Ovary (tissue), 9 donors: Measurements from ENCODE around the gene COMMD4. TPM values are rescaled to one million over a fixed set of nuclear protein-coding genes. Genes with fewer than 3 reads are reported as not detected.

Source experiments
- DNase-seq, 5 donors: peaks; one replicate each; pipeline ENCODE4 v3.0.0-alpha.2; 2019 to 2020
- H3K27ac ChIP-seq, 2 donors: fragments of 200-600 bp; one replicate each; pipeline versions ENCODE4 v1.5.1 to v1.8.0; 2019 to 2022
- H3K27me3 ChIP-seq: fragments of 200-600 bp; one replicate; pipeline ENCODE4 v1.8.0; 2022
- H3K36me3 ChIP-seq: fragments of 200-600 bp; sonication (generic); one replicate; pipeline ENCODE4 v1.5.1; 2019
- H3K4me1 ChIP-seq: one replicate; pipeline ENCODE4 v1.8.1; 2013; ENCODE audit warnings: mild to moderate bottlenecking, moderate library complexity; ENCODE audit not compliant: insufficient read depth
- H3K4me3 ChIP-seq: fragments of 200-600 bp; sonication (generic); one replicate; pipeline ENCODE4 v1.5.1; 2017
- H3K9me3 ChIP-seq, 2 donors: fragments of 200-600 bp in 1 of 2; sonication (generic) in 1 of 2; one replicate each; pipeline versions ENCODE4 v1.5.1 to v1.8.1; 2013 to 2019; ENCODE audit warnings: mild to moderate bottlenecking in 1 of 2, moderate library complexity in 1 of 2
- CTCF ChIP-seq, 3 donors: fragments of 450-650 bp in 2 of 3; fragments of 200-600 bp in 1 of 3; IDR thresholded peaks; one replicate each; pipeline versions ENCODE4 v1.5.1 to v1.8.0; 2016 to 2022; ENCODE audit warnings: antibody characterized with exemption in 3 of 3, mild to moderate bottlenecking in 1 of 3
- EP300 ChIP-seq: sonication (generic); formaldehyde crosslinking; IDR thresholded peaks from one replicate; pipeline ENCODE4 v1.6.1; 2017; ENCODE audit warnings: antibody characterized with exemption
- POLR2A ChIP-seq: fragments of 450-650 bp; IDR thresholded peaks from one replicate; pipeline ENCODE4 v1.6.1; 2017; ENCODE audit warnings: antibody characterized with exemption, mild to moderate bottlenecking, moderate library complexity
- WGBS, 3 donors: extraction: QIAGEN DNeasy Blood & Tissue Kit in 1 of 3; methylation state at CpG; one replicate each; pipeline versions ENCODE4 v1.1.5 to v1.1.7; 2013 to 2017; 5-methylcytosine and 5-hydroxymethylcytosine counted together
- intact Hi-C, 4 donors: fragments of 100-400 bp; cut with DNase I; formaldehyde crosslinking; loops; one replicate each; pipeline versions ENCODE4 v1.11.0 to v1.15.1; 2022 to 2023
- polyA plus RNA-seq, 2 donors: library from polyadenylated mRNA; stranded (reverse); fragments of 200-250 nt in 1 of 2; fragments of 350-450 nt in 1 of 2; fragmentation: Illumina TruSeq in 1 of 2; extraction: RNeasy Lipid Tissue Mini Kit (QIAGEN cat#74804) in 1 of 2; gene quantifications; one replicate each; pipeline ENCODE4 v1.2.3, GENCODE V29; 2013 to 2014
- total RNA-seq, 7 donors: library from RNA; depleted of rRNA in 2 of 7; stranded (reverse); fragments of >200 nt in 2 of 7; fragmentation: NEBNext Ultra II Directional in 3 of 7; extraction: Animal tissue kit (Norgen Biotek cat#: 25700) in 3 of 7; gene quantifications; one replicate each; pipeline versions ENCODE4 v1.1.0 to v1.2.4, GENCODE V29; 2016 to 2023
- donor health status: DM: no; HTN: no; CAD: no; lungs with moderate emphysema.
- donor health status: DM: no; HTN: no; CAD: no.
- donor health status: Bipolar disorder and iron deficiency.
- donor health status: DM: yes; HTN: yes; CAD: no.
- donor health status: DM: no; HTN: no; CAD: no.
- donor health status: DM: yes; HTN: yes; CAD: no.

Gene COMMD4
- total and polyA plus RNA-seq, 9 donors, result 12.1 to 67.9 (median 42.0) TPM

GRCh38 chr15:75360856-75361255 lies 25.0 kb downstream of the COMMD4 start:
- Histone ChIP-seq H3K4me3 (no peak overlapping the region), H3K9me3 (no peaks in the 10 kb centered on the region), H3K36me3 (no peaks in the 10 kb centered on the region), H3K27ac (no peak overlapping the region), H3K27me3 (no peaks in the 10 kb centered on the region), H3K4me1 (no peaks in the 10 kb centered on the region)
- intact Hi-C loops, result loop anchor here in 2 of 4 donors (10.0 kb wide), 2 partner anchors 264 to 334 kb away; partner anchors contain the start of gene SNUPN (in 1 of the 2)
- TF ChIP-seq POLR2A, result no peak
- no peak for TF ChIP-seq CTCF (IDR thresholded peaks at IDR 0.05)
- TF ChIP-seq EP300, result no peak
- WGBS, 3 donors, result 81 to 88% (median 83%) methylated on average over 6 to 7 of the region's 7 CpGs
- DNase-seq, result no peak

- no peaks in the 10 kb centered on the region for H3K36me3 ChIP-seq
- no peak overlapping the region for H3K27ac ChIP-seq
- H3K9me3 ChIP-seq, result no peaks in the 10 kb centered on the region
- intact Hi-C loops, result loop anchor here in 2 of 4 donors (10.0 kb wide), 2 partner anchors 263 to 333 kb away; partner anchors contain the start of gene SNUPN (in 1 of the 2)
- no peaks in the 10 kb centered on the region for H3K27me3 ChIP-seq
- no peak overlapping the region for H3K4me3 ChIP-seq
- no peak for TF ChIP-seq CTCF (IDR thresholded peaks at IDR 0.05)
- no peak for TF ChIP-seq POLR2A
- TF ChIP-seq EP300, result no peak
- 88 to 89% (median 89%) methylated on average over 10 of the region's 10 CpGs for WGBS, 3 donors
- no peaks in the 10 kb centered on the region for H3K4me1 ChIP-seq
- no peak for DNase-seq
These were observed 25.6 kb downstream of the COMMD4 start for GRCh38 chr15:75361361-75361988.

GRCh38 chr15:75361989-75362641 lies 26.3 kb downstream of the COMMD4 start:
- WGBS, 3 donors, result 85 to 87% (median 87%) methylated on average over 13 of the region's 13 CpGs
- H3K27ac ChIP-seq, result no peak overlapping the region
- no peak for DNase-seq
- no peaks in the 10 kb centered on the region for H3K4me1 ChIP-seq
- TF ChIP-seq POLR2A, result no peak
- no peak for TF ChIP-seq EP300
- no peak for TF ChIP-seq CTCF (IDR thresholded peaks at IDR 0.05)
- H3K36me3 ChIP-seq, result no peaks in the 10 kb centered on the region
- H3K9me3 ChIP-seq, result no peaks in the 10 kb centered on the region
- intact Hi-C loops, result loop anchor here in 2 of 4 donors (10.0 kb wide), 2 partner anchors 263 to 333 kb away; partner anchors contain the start of gene SNUPN (in 1 of the 2)
- no peak overlapping the region for H3K4me3 ChIP-seq
- H3K27me3 ChIP-seq, result no peaks in the 10 kb centered on the region

- intact Hi-C loops, result loop anchor here in 2 of 4 donors (10.0 kb wide), 2 partner anchors 262 to 332 kb away; partner anchors contain the start of gene SNUPN (in 1 of the 2)
- H3K27me3 ChIP-seq, result no peaks in the 10 kb centered on the region
- H3K27ac ChIP-seq, result no peak overlapping the region
- H3K36me3 ChIP-seq, result no peaks in the 10 kb centered on the region
- no peak for DNase-seq
- no peak overlapping the region for H3K4me3 ChIP-seq
- no peak for TF ChIP-seq POLR2A
- TF ChIP-seq EP300, result no peak
- TF ChIP-seq CTCF (IDR thresholded peaks at IDR 0.05), result no peak
- WGBS, 3 donors, result 79 to 93% (median 81%) methylated on average over 7 of the region's 7 CpGs
- peaks cover 4% of the 10 kb centered on the region for H3K4me1 ChIP-seq
- H3K9me3 ChIP-seq, result no peaks in the 10 kb centered on the region
These were observed 26.9 kb downstream of the COMMD4 start for GRCh38 chr15:75362642-75363249.
